T-helper 22 cell (primary cell): Measurements from ENCODE around the gene GUCA1A.
"Not testable (repeated sequence)": the region's sequence is repeated elsewhere in the genome, so short reads cannot be mapped to it uniquely, and the experiment has no call there.

ENCODE experiments used
- DNase-seq: peaks from one replicate; pipeline ENCODE4 v3.0.0-alpha.2; 2020; ENCODE audit warnings: low read depth

Gene GUCA1A

GRCh38 chr6:42210551-42210950 lies 37.4 kb downstream of the GUCA1A start:
- no peak for DNase-seq

GRCh38 chr6:42211726-42212125 lies 38.6 kb downstream of the GUCA1A start:
- DNase-seq = no peak

- DNase-seq = no peak
Measured at GRCh38 chr6:42212442-42212841, 39.3 kb downstream of the GUCA1A start.

- not testable (repeated sequence) for DNase-seq
Measured at GRCh38 chr6:42216495-42216894, 43.3 kb downstream of the GUCA1A start.

DNA sequence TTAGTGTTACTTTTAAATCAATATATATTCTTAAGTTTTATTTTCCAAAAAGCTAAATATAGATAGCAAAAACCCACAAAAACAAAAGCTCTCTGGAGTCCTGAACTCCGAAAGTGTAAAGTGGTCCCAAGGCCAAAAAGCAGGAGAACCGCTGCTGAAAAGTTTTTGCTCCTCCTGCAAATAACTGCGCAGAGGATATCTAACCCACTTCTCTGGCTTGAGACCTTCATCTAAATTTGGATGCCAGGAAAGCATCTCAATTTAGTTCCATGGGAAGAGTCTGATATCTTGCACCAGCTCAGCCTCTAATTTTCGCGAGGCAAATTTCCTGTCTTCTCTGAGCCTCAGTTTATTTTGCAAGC lies 44.0 kb downstream of the GUCA1A start:
- DNase-seq = no peak

DNA sequence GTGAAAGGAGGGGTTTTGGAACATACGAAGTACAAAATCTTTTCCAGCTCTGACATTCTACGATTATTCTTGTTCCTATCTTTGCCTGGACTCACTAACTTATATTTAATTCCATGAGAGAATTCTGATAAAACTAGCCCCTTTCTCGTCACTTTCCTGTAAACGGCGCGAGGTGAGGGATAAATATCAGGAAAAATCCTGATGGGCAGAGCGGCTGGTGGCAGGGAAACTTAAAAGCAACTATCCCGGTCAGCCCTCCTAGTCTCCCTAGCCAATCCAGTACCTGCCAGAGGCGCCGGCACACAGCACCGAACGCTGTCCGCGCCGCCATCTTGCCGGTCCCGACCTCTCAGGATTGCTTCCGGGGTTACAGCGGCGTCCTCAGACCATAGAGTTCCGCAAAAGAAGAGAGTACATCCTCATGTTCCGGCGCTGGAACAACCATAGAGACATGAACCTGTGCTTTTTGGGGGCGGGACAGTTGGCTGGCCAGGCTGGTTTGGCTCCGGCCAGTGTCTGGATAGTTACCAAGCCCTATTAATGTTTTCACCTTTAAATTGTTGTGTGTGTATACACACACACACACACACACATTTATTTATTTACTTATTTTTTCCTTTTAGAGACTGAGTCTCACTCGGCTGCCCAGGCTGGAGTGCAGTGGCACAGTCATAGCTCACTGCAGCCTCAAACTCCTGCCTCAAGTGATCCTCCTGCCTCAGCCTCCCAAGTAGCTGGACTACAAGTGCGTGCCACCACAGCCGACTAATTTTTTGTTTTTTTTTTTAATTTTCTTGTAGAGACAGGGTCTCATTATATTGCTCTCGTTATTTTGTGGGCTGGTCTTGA lies 44.6 kb downstream of the GUCA1A start, which contains the start of gene MRPS10:
TSS of gene MRPS10 (minus strand) at position 343 of the 849 bp plus-strand sequence. CDS start at position 331, 12 bp downstream.
- peak; percentile 84 for DNase-seq

GRCh38 chr6:42220807-42221206 lies 47.6 kb downstream of the GUCA1A start:
- DNase-seq = no peak

DNA sequence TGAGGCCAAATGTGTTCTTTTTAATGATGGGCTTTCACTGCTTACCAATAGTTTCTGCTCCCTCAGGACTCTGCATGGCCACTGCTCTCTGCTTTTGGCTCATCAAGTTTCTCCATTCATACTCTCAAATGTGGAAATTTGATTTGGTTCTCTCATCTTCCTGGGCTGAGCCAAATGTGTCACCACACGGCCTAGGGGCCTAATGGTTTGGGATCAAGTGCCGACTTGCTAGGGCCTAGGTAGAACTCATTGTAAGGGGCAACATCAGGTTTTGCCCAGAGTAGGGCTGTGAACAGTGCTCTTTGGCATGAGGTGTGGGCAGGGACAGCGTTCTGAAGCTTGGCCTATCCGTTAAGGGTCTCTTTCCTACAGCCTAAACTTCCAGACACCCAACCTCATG lies 48.4 kb downstream of the GUCA1A start:
- DNase-seq = no peak

DNA sequence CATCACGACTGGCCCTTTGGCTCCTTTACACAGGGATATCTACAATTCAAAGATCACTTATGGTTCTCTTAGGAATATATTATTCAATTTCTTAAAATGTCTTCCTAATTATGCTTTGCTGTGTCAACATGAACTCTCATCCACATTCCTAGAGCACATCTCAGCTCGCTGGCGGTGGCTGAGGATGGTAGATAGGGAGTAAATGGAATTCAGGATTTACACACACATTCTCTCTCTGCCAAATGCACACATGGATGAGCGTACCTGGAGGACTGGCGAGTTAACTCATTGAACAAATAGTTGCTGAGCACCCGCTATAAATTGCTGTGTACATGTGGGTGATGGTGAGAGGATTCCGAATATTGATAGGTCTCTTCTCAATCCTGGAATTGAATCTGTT lies 49.3 kb downstream of the GUCA1A start:
- no peak for DNase-seq

- DNase-seq = no peak
Measured at GRCh38 chr6:42224222-42225028, 51.3 kb downstream of the GUCA1A start.

DNA sequence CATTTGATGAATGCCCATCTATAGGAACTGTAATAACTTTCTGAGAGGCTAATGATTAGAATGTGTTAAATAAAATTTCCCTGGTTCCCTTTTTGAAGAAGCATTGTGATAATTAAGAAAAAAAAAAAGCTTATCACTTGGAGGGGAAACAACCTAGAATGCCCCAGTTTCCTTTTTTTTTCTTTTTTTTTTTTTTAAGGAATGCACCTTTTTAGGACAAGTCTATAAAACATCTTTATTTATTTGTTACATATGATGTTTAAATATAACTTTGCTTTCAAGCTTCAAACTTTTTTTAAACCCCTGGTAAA lies 51.8 kb downstream of the GUCA1A start:
- DNase-seq = no peak

- DNase-seq = no peak
Measured at GRCh38 chr6:42225419-42225818, 52.3 kb downstream of the GUCA1A start.

- no peak for DNase-seq
Measured at GRCh38 chr6:42226161-42226611, 53.0 kb downstream of the GUCA1A start.

GRCh38 chr6:42226645-42227143 lies 53.5 kb downstream of the GUCA1A start:
- no peak for DNase-seq

DNA sequence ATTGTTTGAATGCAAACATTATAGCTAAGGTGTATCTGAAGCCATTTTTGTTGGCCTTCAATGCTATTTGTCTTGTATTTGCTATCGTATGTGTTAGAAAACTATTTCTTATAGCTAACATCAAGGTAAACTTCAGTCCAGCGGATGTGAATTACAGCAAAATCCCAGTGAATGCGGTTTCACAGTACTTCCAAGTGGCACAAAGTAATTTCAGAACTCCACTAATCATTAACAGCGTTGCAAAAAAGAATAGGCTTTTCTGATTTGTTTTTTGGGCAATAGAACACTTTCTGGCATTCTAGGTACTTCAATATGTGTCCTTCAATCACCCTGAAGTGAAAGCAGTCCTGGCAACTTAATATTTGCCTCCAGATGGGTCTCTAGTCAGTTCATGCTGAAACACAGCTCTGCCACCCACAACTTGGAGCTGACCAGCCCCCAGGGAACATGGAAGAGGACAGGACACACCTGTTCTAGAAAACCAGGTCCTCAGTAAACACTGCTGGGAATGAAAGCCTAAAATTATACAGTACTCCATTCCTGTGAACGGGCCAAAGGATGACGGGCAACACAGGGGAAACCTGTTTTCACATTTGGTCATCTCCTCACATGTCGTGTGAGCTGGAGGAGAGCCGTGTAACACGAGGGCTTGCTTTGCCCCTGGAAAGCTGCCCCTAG lies 54.1 kb downstream of the GUCA1A start:
- DNase-seq = no peak

- no peak for DNase-seq
Measured at GRCh38 chr6:42228305-42228704, 55.1 kb downstream of the GUCA1A start.
